Astrocyte (in vitro differentiated cells and primary cell): ENCODE results near the gene FBXW8. TPM values are rescaled to one million over a fixed set of nuclear protein-coding genes. Genes with fewer than 3 reads are reported as not detected.

Experiments used
- DNase-seq: peaks from one replicate; pipeline ENCODE4 v3.0.0-alpha.2; 2010; ENCODE audit warnings: low read depth
- FAIRE-seq: peaks from 2 replicates; lab custom pipeline; 2011; peaks lifted over from hg19 to GRCh38; lab: Jason Lieb, UNC
- H2AFZ ChIP-seq: 2 replicates; pipeline ENCODE4 v1.6.0; 2012; ENCODE audit warnings: low read depth, low read length, inconsistent platforms
- H3K27ac ChIP-seq: 2 replicates; pipeline ENCODE4 v1.5.1; 2011; ENCODE audit warnings: low read depth, low read length, inconsistent platforms
- H3K27me3 ChIP-seq: 2 replicates; pipeline ENCODE4 v1.6.0; 2011; ENCODE audit warnings: low read length, inconsistent platforms; ENCODE audit not compliant: insufficient read depth
- H3K36me3 ChIP-seq: 2 replicates; pipeline ENCODE4 v1.5.1; 2011; ENCODE audit warnings: low read length, inconsistent platforms; ENCODE audit not compliant: insufficient read depth
- H3K4me1 ChIP-seq: 2 replicates; pipeline ENCODE4 v1.5.1; 2011; ENCODE audit warnings: low read length, inconsistent platforms; ENCODE audit not compliant: insufficient read depth
- H3K4me2 ChIP-seq: 2 replicates; pipeline ENCODE4 v1.6.0; 2012; ENCODE audit warnings: low read length, inconsistent platforms
- H3K4me3 ChIP-seq: 2 replicates; pipeline ENCODE4 v1.5.1; 2011; ENCODE audit warnings: low read depth, mild to moderate bottlenecking, low read length, inconsistent platforms; ENCODE audit not compliant: insufficient read depth
- H3K79me2 ChIP-seq: 2 replicates; pipeline ENCODE4 v1.6.0; 2012; ENCODE audit warnings: mild to moderate bottlenecking, low read length, inconsistent platforms; ENCODE audit not compliant: insufficient read depth
- H3K9ac ChIP-seq: 2 replicates; pipeline ENCODE4 v1.6.0; 2012; ENCODE audit warnings: mild to moderate bottlenecking, low read length, inconsistent platforms
- H3K9me3 ChIP-seq: 2 replicates; pipeline ENCODE4 v1.5.1; 2012; ENCODE audit warnings: low read depth, mild to moderate bottlenecking, low read length, inconsistent platforms; ENCODE audit not compliant: insufficient read depth
- H4K20me1 ChIP-seq: 2 replicates; pipeline ENCODE4 v1.6.0; 2012; ENCODE audit warnings: low read length, inconsistent platforms; ENCODE audit not compliant: insufficient read depth
- H3K27ac Mint-ChIP-seq: one replicate; pipeline ENCODE4 v1.8.0; 2021; ENCODE audit warnings: mild to moderate bottlenecking, mixed read lengths; ENCODE audit not compliant: unreplicated experiment
- H3K27me3 Mint-ChIP-seq: one replicate; pipeline ENCODE4 v1.8.0; 2021; ENCODE audit warnings: low read depth, mixed read lengths; ENCODE audit not compliant: unreplicated experiment
- H3K36me3 Mint-ChIP-seq: one replicate; pipeline ENCODE4 v1.8.0; 2021; ENCODE audit warnings: low read depth, mixed read lengths; ENCODE audit not compliant: unreplicated experiment
- H3K4me1 Mint-ChIP-seq: one replicate; pipeline ENCODE4 v1.8.0; 2021; ENCODE audit warnings: low read depth, mixed read lengths; ENCODE audit not compliant: unreplicated experiment
- H3K4me3 Mint-ChIP-seq: one replicate; pipeline ENCODE4 v1.8.0; 2021; ENCODE audit warnings: mild to moderate bottlenecking, moderate library complexity, mixed read lengths; ENCODE audit not compliant: unreplicated experiment
- H3K9me3 Mint-ChIP-seq: one replicate; pipeline ENCODE4 v1.8.0; 2021; ENCODE audit warnings: mild to moderate bottlenecking, mixed read lengths; ENCODE audit not compliant: unreplicated experiment
- EZH2 ChIP-seq: IDR thresholded peaks from 2 replicates; pipeline ENCODE4 v1.6.1; 2012; ENCODE audit warnings: mild to moderate bottlenecking, low read length, inconsistent platforms; ENCODE audit not compliant: insufficient read depth
- total RNA-seq: library from RNA; stranded (reverse); gene quantifications from 2 replicates; pipeline ENCODE4 v1.2.1, GENCODE V29; 2021
- TF ChIP-seq, protein P1 (sequence below): IDR thresholded peaks from 2 replicates; pipeline ENCODE4 v1.5.1; 2011; ENCODE audit warnings: low read depth, mild to moderate bottlenecking, inconsistent platforms, low read length, moderate library complexity; ENCODE audit not compliant: insufficient read depth

The FBXW8 gene
- total RNA-seq, 1 donor from 2014 or later = 26.4 TPM

DNA sequence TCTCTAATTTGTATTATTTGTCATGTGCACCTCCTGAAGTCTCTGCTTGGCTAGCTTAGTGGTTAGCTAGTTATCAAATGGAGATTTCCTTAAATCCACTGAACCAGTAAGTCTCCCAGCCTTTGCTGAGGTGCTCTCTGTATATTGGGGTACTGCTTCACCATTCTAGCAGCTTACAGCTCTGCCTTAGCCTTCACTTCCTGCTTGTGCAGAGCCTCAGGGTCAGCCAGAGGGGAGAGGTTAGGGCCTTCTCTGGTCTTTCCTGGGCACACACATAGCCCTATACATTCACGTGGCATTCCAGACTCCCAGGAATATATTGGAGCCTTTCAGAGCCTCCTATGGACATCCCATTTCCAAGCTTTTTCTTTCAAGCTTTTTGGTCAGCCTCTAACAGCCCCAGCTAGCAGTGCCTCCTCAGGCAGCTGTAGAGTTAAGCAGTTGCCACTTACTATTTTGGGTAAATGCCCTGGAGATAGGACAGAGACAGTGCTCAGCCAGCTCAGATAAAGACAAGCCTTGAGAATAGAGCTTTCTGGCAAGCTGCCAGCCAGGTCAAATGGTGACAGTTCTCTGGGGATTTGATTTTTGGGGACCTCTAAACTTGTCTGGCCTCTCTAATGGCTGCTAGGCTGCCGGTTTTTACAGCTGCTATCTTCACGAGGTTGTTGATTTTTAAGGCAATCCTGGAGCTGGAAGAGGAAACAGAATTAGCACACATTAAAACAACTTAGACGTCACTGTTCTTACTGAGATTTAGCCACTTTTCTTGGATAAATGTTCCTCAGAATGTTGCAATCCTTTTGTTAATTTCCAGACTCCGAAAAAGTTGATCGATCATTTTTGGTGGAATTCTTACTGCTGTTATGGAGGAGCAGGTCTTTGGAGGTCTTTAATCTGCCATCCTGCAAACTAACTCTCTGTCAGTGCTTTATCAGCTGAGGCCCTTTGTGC lies 32.9 kb downstream of the FBXW8 start:
- Mint-ChIP-seq H3K36me3 (peaks cover 38% of the 10 kb centered on the region), H3K9me3 (peaks cover 11% of the 10 kb centered on the region), H3K4me1 (peaks cover 10% of the 10 kb centered on the region), H3K27ac (no peak overlapping the region), H3K4me3 (no peak overlapping the region), H3K27me3 (no peaks in the 10 kb centered on the region)
- Histone ChIP-seq H3K4me3 (no peak overlapping the region), H3K27ac (no peak overlapping the region), H3K36me3 (peaks cover 21% of the 10 kb centered on the region), H4K20me1 (peaks cover 63% of the 10 kb centered on the region), H3K9ac (no peak overlapping the region), H2AFZ (no peak overlapping the region), H3K4me2 (no peak overlapping the region), H3K79me2 (peaks cover 20% of the 10 kb centered on the region), H3K4me1 (no peaks in the 10 kb centered on the region), H3K27me3 (no peaks in the 10 kb centered on the region), H3K9me3 (no peaks in the 10 kb centered on the region)
- no peak for FAIRE-seq
- TF ChIP-seq, protein P1, sequence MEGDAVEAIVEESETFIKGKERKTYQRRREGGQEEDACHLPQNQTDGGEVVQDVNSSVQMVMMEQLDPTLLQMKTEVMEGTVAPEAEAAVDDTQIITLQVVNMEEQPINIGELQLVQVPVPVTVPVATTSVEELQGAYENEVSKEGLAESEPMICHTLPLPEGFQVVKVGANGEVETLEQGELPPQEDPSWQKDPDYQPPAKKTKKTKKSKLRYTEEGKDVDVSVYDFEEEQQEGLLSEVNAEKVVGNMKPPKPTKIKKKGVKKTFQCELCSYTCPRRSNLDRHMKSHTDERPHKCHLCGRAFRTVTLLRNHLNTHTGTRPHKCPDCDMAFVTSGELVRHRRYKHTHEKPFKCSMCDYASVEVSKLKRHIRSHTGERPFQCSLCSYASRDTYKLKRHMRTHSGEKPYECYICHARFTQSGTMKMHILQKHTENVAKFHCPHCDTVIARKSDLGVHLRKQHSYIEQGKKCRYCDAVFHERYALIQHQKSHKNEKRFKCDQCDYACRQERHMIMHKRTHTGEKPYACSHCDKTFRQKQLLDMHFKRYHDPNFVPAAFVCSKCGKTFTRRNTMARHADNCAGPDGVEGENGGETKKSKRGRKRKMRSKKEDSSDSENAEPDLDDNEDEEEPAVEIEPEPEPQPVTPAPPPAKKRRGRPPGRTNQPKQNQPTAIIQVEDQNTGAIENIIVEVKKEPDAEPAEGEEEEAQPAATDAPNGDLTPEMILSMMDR = no peak
- TF ChIP-seq EZH2 = no peak
- DNase-seq = no peak

DNA sequence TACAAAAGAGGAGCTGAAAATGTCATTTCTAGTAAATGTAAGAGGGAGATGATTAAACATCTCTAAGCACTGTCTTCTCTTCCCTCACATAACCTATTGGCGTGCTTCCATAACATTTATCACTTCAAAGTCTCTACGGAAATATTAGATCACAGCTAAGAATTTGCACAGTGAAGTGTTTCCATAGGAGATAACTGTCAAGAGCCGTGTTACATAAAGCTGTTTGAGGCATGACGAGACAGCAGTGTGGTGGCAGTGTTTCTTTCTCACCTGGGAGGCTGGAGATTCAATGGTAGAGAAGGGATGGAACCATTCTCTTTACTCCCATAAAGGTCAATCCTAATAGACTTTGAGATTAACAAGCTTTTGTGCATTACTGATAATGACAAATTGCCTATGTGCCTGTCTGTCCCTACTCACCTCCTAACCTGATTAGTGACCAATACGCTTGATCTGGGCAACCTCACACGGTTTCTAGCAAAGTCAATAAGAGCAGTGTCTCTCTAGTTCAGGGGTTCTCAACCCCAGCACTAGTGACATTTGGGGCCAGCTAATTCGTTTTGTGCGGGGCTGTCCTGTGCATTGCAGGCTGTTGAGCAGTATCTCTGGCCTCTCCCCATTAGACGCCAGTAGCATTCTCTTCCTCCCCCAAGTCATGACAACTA lies 35.3 kb downstream of the FBXW8 start:
- DNase-seq (no peak), FAIRE-seq (no peak)
- H4K20me1 ChIP-seq = peaks cover 53% of the 10 kb centered on the region
- TF ChIP-seq EZH2 = no peak
- TF ChIP-seq, protein P1 = no peak
- no peak overlapping the region for H2AFZ ChIP-seq
- peaks cover 10% of the 10 kb centered on the region for H3K79me2 ChIP-seq
- H3K9ac ChIP-seq = no peak overlapping the region
- no peaks in the 10 kb centered on the region for H3K27me3 ChIP-seq
- no peak overlapping the region for H3K27ac ChIP-seq
- H3K4me3 Mint-ChIP-seq = no peak overlapping the region
- H3K9me3 Mint-ChIP-seq = peaks cover 11% of the 10 kb centered on the region
- peaks cover 26% of the 10 kb centered on the region for H3K36me3 ChIP-seq
- no peaks in the 10 kb centered on the region for H3K4me1 ChIP-seq
- no peaks in the 10 kb centered on the region for H3K4me1 Mint-ChIP-seq
- peaks cover 41% of the 10 kb centered on the region for H3K36me3 Mint-ChIP-seq
- H3K9me3 ChIP-seq = no peaks in the 10 kb centered on the region
- no peaks in the 10 kb centered on the region for H3K27me3 Mint-ChIP-seq
- H3K4me3 ChIP-seq = no peak overlapping the region
- no peak overlapping the region for H3K4me2 ChIP-seq
- no peak overlapping the region for H3K27ac Mint-ChIP-seq
